Psoas muscle (tissue), 8 donors: ENCODE results near the gene FERMT3. TPM values are rescaled to one million over a fixed set of nuclear protein-coding genes. Genes with fewer than 3 reads are reported as not detected.

Experiments
- ATAC-seq, 4 donors: fragments of 200-7000 bp; cut with Tn5 transposase; one replicate each; pipeline ENCODE4 v1.9.1; 2020; ENCODE audit warnings: moderate library complexity in 3 of 4, mild to moderate bottlenecking in 2 of 4
- DNase-seq, 2 donors: peaks; one replicate each; pipeline ENCODE4 v3.0.0-alpha.2; 2020
- H3K27ac ChIP-seq: fragments of 200-600 bp; one replicate; pipeline ENCODE4 v1.8.0; 2022
- H3K27me3 ChIP-seq, 3 donors: fragments of 200-600 bp in 1 of 3; one replicate each; pipeline versions ENCODE4 v1.6.1 to v1.8.0; 2013 to 2022; ENCODE audit warnings: low read length in 2 of 3, mild to moderate bottlenecking in 2 of 3, moderate library complexity in 1 of 3; ENCODE audit not compliant: insufficient read depth in 3 of 3
- H3K36me3 ChIP-seq, 2 donors: fragments of 200-600 bp in 1 of 2; one replicate each; pipeline versions ENCODE4 v1.6.1 to v1.8.0; 2013 to 2022; ENCODE audit warnings: low read depth in 1 of 2, mild to moderate bottlenecking in 1 of 2, moderate library complexity in 1 of 2; ENCODE audit not compliant: insufficient read depth in 1 of 2
- H3K4me1 ChIP-seq: fragments of 200-600 bp; one replicate; pipeline ENCODE4 v1.8.0; 2022
- H3K4me3 ChIP-seq: fragments of 200-600 bp; one replicate; pipeline ENCODE4 v1.8.0; 2022; ENCODE audit warnings: mild to moderate bottlenecking
- H3K9me3 ChIP-seq: fragments of 200-600 bp; one replicate; pipeline ENCODE4 v1.8.0; 2022
- CTCF ChIP-seq: fragments of 200-600 bp; IDR thresholded peaks from one replicate; pipeline ENCODE4 v1.8.0; 2022; ENCODE audit warnings: antibody characterized with exemption
- WGBS, 3 donors: extraction: QIAGEN DNeasy Blood & Tissue Kit; methylation state at CpG; one replicate each; pipeline versions ENCODE4 v1.1.6 to v1.1.7; 2013; 5-methylcytosine and 5-hydroxymethylcytosine counted together
- intact Hi-C, 2 donors: fragments of 100-400 bp; cut with DNase I; formaldehyde crosslinking; loops; one replicate each; pipeline versions ENCODE4 v1.11.0 to v1.14.2; 2022
- polyA plus RNA-seq, 3 donors: library from polyadenylated mRNA; stranded (reverse); fragments of 200-250 nt; gene quantifications; one replicate each; pipeline ENCODE4 v1.2.3, GENCODE V29; 2013
- total RNA-seq, 4 donors: library from RNA; stranded (reverse); fragmentation: NEBNext Ultra II Directional in 2 of 4; extraction: Animal tissue kit (Norgen Biotek cat#: 25700) in 2 of 4; gene quantifications; one replicate each; pipeline versions ENCODE4 v1.2.1 to v1.2.4, GENCODE V29; 2021 to 2023
- donor health status: healthy with polysubstance abuse.
- donor health status: DM: no; HTN: no; CAD: no; lungs with moderate emphysema.
- donor health status: Bipolar disorder and iron deficiency.
- donor health status: healthy.
- donor health status: DM: yes; HTN: yes; CAD: no.
- donor health status: DM: no; HTN: no; CAD: no.
- donor health status: DM: no; HTN: no; CAD: no.
- donor health status: DM: yes; HTN: yes; CAD: no.

The FERMT3 gene
- total and polyA plus RNA-seq, 7 donors: 2.5 to 11.7 (median 6.7) TPM

GRCh38 chr11:64211181-64211872 lies 4.8 kb downstream of the FERMT3 start:
- H3K27me3 ChIP-seq: no peaks in the 10 kb centered on the region
- no peak for DNase-seq
- H3K36me3 ChIP-seq: peaks cover 0 to 31% of the 10 kb centered on the region in 2 donors
- ATAC-seq: no peak
- no peaks in the 10 kb centered on the region for H3K4me1 ChIP-seq
- intact Hi-C loops: no loop called here
- no peak for TF ChIP-seq CTCF
- H3K4me3 ChIP-seq: no peak overlapping the region
- H3K27ac ChIP-seq: no peak overlapping the region
- no peaks in the 10 kb centered on the region for H3K9me3 ChIP-seq
- WGBS, 3 donors: 84 to 91% (median 87%) methylated on average over 27 to 30 of the region's 30 CpGs

- Histone ChIP-seq H3K27me3 (no peaks in the 10 kb centered on the region), H3K27ac (no peak overlapping the region), H3K9me3 (no peaks in the 10 kb centered on the region), H3K36me3 (peaks cover 0 to 32% of the 10 kb centered on the region in 2 donors), H3K4me3 (no peak overlapping the region), H3K4me1 (no peaks in the 10 kb centered on the region)
- 75 to 84% (median 82%) methylated on average over 6 of the region's 6 CpGs for WGBS, 3 donors
- no peak for TF ChIP-seq CTCF
- ATAC-seq (no peak), DNase-seq (no peak)
- intact Hi-C loops: no loop called here
Measured at GRCh38 chr11:64216879-64217278, 10.4 kb downstream of the FERMT3 start.

- WGBS, 3 donors: 40 to 65% (median 57%) methylated on average over 9 to 11 of the region's 11 CpGs
- Histone ChIP-seq H3K9me3 (no peaks in the 10 kb centered on the region), H3K27me3 (no peaks in the 10 kb centered on the region), H3K4me3 (no peak overlapping the region), H3K4me1 (peaks cover 13% of the 10 kb centered on the region), H3K36me3 (peaks cover 0 to 29% of the 10 kb centered on the region in 2 donors), H3K27ac (no peak overlapping the region)
- ATAC-seq (no peak), DNase-seq (no peak)
- intact Hi-C loops: no loop called here
- TF ChIP-seq CTCF: no peak
Measured at GRCh38 chr11:64218628-64219353, 12.3 kb downstream of the FERMT3 start.

- Histone ChIP-seq H3K27me3 (no peaks in the 10 kb centered on the region), H3K36me3 (peaks cover 0 to 31% of the 10 kb centered on the region in 2 donors), H3K27ac (no peak overlapping the region), H3K4me1 (peaks cover 13% of the 10 kb centered on the region), H3K4me3 (no peak overlapping the region), H3K9me3 (no peaks in the 10 kb centered on the region)
- intact Hi-C loops: no loop called here
- WGBS, 3 donors: 66 to 82% (median 76%) methylated on average over 6 to 7 of the region's 7 CpGs
- DNase-seq: no peak
- ATAC-seq: no peak
- TF ChIP-seq CTCF: no peak
Measured at GRCh38 chr11:64219354-64219684, 12.8 kb downstream of the FERMT3 start.
